Ishikawa (cell line): ENCODE results near the gene CRELD2.

Source experiments
- CEBPB ChIP-seq: IDR thresholded peaks from 2 replicates; pipeline ENCODE4 v1.6.1; 2012
- CREB1 ChIP-seq: IDR thresholded peaks from 2 replicates; pipeline ENCODE4 v1.6.1; 2012; ENCODE audit warnings: low read depth
- EGR1 ChIP-seq: IDR thresholded peaks from 2 replicates; pipeline ENCODE4 v1.6.1; 2012
- EP300 ChIP-seq: IDR thresholded peaks from 2 replicates; pipeline ENCODE4 v1.6.1; 2012; ENCODE audit warnings: borderline replicate concordance
- MAX ChIP-seq: IDR thresholded peaks from 2 replicates; pipeline ENCODE4 v1.6.1; 2012
- NFIC ChIP-seq: IDR thresholded peaks from 2 replicates; pipeline ENCODE4 v1.6.1; 2012
- RAD21 ChIP-seq: IDR thresholded peaks from 2 replicates; pipeline ENCODE4 v1.6.1; 2012; ENCODE audit warnings: low read depth
- REST ChIP-seq: IDR thresholded peaks from 2 replicates; pipeline ENCODE4 v1.6.1; 2012; ENCODE audit warnings: low read depth, mild to moderate bottlenecking
- TAF1 ChIP-seq: IDR thresholded peaks from 2 replicates; pipeline ENCODE4 v1.6.1; 2012; ENCODE audit warnings: low read depth, mild to moderate bottlenecking
- TCF12 ChIP-seq: IDR thresholded peaks from 2 replicates; pipeline ENCODE4 v1.6.1; 2012; ENCODE audit warnings: low read depth
- TEAD4 ChIP-seq: IDR thresholded peaks from 2 replicates; pipeline ENCODE4 v1.6.1; 2012
- USF1 ChIP-seq: IDR thresholded peaks from 2 replicates; pipeline ENCODE4 v1.6.1; 2012
- YY1 ChIP-seq: IDR thresholded peaks from 2 replicates; pipeline ENCODE4 v1.6.1; 2012; ENCODE audit warnings: low read depth
- ZBTB7A ChIP-seq: IDR thresholded peaks from 2 replicates; pipeline ENCODE4 v1.6.1; 2012; ENCODE audit warnings: low read depth

- no peak for TF ChIP-seq USF1
- no peak for TF ChIP-seq TCF12
- no peak for TF ChIP-seq EP300
- TF ChIP-seq MAX, result no peak
- no peak for TF ChIP-seq TAF1
- TF ChIP-seq REST, result no peak
- no peak for TF ChIP-seq EGR1
- TF ChIP-seq TEAD4, result no peak
- TF ChIP-seq RAD21, result no peak
- no peak for TF ChIP-seq YY1
- TF ChIP-seq CEBPB, result no peak
- no peak for TF ChIP-seq NFIC
- TF ChIP-seq ZBTB7A, result no peak
- no peak for TF ChIP-seq CREB1
Measured at GRCh38 chr22:49871482-49871881, 47.0 kb upstream of the CRELD2 start.
